ENCODE data around the gene DPF3.

Gene DPF3

DNA sequence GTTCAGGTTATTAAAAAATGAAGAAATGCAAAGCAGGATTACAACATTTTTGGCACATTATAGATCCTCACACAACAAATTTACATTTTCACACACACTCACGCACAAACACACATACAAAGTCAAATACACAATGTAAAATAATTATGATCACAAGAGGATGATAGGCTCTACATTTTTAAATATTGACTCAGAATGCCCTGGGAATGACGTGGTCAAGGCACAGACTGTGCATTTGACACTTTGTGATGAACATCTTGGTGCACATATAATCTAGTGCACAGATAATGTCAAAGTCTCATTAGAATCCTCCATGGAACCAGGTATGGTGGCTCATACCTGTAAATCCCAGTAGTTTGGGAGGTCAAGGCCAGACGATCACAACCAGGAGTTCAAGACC, 49.4 kb downstream of the DPF3 start:
- no peaks in the 10 kb centered on the region for H3K27me3 ChIP-seq (ENCODE audit: control insufficient read depth, low read length)
- no peaks in the 10 kb centered on the region for H3K79me2 ChIP-seq (ENCODE audit: control insufficient read depth, low read length)
- H3K9me2 ChIP-seq (replicated peaks; ENCODE audit: control insufficient read depth, low read length) = no peaks in the 10 kb centered on the region
- no peaks in the 10 kb centered on the region for H3F3A ChIP-seq (ENCODE audit: control insufficient read depth, insufficient read depth)
- no peak for TF ChIP-seq EZH2phosphoT487 (IDR thresholded peaks at IDR 0.05; ENCODE audit: borderline replicate concordance, low read length)
- TF ChIP-seq, protein P1, sequence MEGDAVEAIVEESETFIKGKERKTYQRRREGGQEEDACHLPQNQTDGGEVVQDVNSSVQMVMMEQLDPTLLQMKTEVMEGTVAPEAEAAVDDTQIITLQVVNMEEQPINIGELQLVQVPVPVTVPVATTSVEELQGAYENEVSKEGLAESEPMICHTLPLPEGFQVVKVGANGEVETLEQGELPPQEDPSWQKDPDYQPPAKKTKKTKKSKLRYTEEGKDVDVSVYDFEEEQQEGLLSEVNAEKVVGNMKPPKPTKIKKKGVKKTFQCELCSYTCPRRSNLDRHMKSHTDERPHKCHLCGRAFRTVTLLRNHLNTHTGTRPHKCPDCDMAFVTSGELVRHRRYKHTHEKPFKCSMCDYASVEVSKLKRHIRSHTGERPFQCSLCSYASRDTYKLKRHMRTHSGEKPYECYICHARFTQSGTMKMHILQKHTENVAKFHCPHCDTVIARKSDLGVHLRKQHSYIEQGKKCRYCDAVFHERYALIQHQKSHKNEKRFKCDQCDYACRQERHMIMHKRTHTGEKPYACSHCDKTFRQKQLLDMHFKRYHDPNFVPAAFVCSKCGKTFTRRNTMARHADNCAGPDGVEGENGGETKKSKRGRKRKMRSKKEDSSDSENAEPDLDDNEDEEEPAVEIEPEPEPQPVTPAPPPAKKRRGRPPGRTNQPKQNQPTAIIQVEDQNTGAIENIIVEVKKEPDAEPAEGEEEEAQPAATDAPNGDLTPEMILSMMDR (IDR thresholded peaks at IDR 0.05; ENCODE audit: low read depth, low read length, poor library complexity, severe bottlenecking) = no peak
- H3K4me3 ChIP-seq (ENCODE audit: low read length) = no peak overlapping the region
- H3K4me1 ChIP-seq (ENCODE audit: control insufficient read depth, low read length) = no peaks in the 10 kb centered on the region
- H3K9me3 ChIP-seq (ENCODE audit: control insufficient read depth, insufficient read depth, low read length) = no peaks in the 10 kb centered on the region
- no peak overlapping the region for H3K4me2 ChIP-seq (ENCODE audit: low read length)
- H4K20me1 ChIP-seq (ENCODE audit: control insufficient read depth, insufficient read depth, low read depth, low read length) = no peaks in the 10 kb centered on the region
- no peaks in the 10 kb centered on the region for H3K36me3 ChIP-seq (ENCODE audit: control insufficient read depth, low read length)
- H3K27ac ChIP-seq (ENCODE audit: low read depth, low read length) = no peak overlapping the region

DNA sequence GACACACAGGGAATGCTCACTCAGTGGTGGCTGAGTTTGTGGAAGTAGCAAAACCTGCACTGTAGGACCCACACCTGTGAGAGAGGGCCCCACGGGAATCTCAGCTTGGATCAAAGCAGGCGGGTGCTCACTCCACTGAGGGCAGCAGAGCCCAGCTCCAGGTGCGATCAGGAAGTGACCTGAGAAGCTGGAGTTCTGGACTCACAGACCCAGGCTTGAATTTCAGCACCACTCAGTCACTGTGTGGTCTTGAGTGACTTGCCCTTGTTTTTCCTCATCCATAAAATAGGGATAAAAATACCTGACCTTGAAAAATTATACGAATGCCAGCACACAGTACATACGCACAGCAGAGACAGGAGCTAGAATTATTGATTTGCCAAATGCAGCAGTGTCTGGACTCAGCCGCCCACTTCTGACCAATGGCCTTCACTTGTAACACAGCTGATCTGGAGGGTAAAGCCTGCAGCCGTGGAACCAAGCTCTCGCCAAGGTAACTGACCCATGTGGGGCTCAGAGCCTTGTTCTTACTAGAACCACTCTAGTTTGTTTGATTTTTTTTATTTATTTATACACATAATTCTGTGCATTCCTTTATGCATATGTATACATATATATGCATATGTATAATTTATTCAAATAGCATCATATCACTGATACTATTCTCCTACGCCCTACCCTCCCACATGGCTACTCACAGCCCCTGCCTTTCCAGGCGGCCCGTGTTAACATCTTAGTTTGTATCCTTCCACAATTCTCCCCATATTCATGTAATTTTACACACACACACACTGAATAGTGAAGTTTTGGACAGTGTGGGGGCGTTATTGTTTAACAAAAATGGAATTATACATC, 53.9 kb downstream of the DPF3 start:
- no peaks in the 10 kb centered on the region for H3F3A ChIP-seq (ENCODE audit: control insufficient read depth, insufficient read depth)
- no peak overlapping the region for H3K4me3 ChIP-seq (ENCODE audit: low read length)
- no peaks in the 10 kb centered on the region for H3K9me2 ChIP-seq (replicated peaks; ENCODE audit: control insufficient read depth, low read length)
- no peaks in the 10 kb centered on the region for H4K20me1 ChIP-seq (ENCODE audit: control insufficient read depth, insufficient read depth, low read depth, low read length)
- no peaks in the 10 kb centered on the region for H3K4me1 ChIP-seq (ENCODE audit: control insufficient read depth, low read length)
- no peaks in the 10 kb centered on the region for H3K36me3 ChIP-seq (ENCODE audit: control insufficient read depth, low read length)
- H3K9me3 ChIP-seq (ENCODE audit: control insufficient read depth, insufficient read depth, low read length) = no peaks in the 10 kb centered on the region
- no peaks in the 10 kb centered on the region for H3K79me2 ChIP-seq (ENCODE audit: control insufficient read depth, low read length)
- no peak overlapping the region for H3K4me2 ChIP-seq (ENCODE audit: low read length)
- no peak for TF ChIP-seq EZH2phosphoT487 (IDR thresholded peaks at IDR 0.05; ENCODE audit: borderline replicate concordance, low read length)
- TF ChIP-seq, protein P1 (IDR thresholded peaks at IDR 0.05; ENCODE audit: low read depth, low read length, poor library complexity, severe bottlenecking) = no peak
- H3K27ac ChIP-seq (ENCODE audit: low read depth, low read length) = no peak overlapping the region
- no peaks in the 10 kb centered on the region for H3K27me3 ChIP-seq (ENCODE audit: control insufficient read depth, low read length)

DNA sequence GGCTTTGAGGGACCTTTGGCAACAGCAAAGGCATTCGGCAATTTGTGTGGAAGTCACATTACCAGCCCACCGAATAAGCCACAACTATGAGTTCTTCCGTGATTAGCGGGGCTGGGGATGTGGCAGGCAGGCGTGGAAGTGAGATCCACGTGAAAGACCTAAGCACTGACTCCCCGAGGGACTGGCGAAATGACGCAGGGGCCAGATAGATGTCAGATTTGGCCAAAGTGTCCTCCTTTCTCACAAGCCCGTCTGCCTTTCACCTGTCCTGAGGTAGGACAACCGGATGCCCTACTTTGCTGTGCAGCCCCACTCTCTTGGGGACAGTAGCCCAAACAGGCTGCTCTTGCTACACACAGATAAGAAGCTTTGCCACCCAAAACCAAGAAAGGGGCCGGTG, 54.5 kb downstream of the DPF3 start:
- Histone ChIP-seq H3K79me2 (ENCODE audit: control insufficient read depth, low read length) (no peaks in the 10 kb centered on the region), H3K36me3 (ENCODE audit: control insufficient read depth, low read length) (no peaks in the 10 kb centered on the region), H3K9me2 (replicated peaks; ENCODE audit: control insufficient read depth, low read length) (no peaks in the 10 kb centered on the region), H3K4me3 (ENCODE audit: low read length) (no peak overlapping the region), H3K27me3 (ENCODE audit: control insufficient read depth, low read length) (no peaks in the 10 kb centered on the region), H3K4me1 (ENCODE audit: control insufficient read depth, low read length) (no peaks in the 10 kb centered on the region), H3K4me2 (ENCODE audit: low read length) (no peak overlapping the region), H3F3A (ENCODE audit: control insufficient read depth, insufficient read depth) (no peaks in the 10 kb centered on the region), H3K27ac (ENCODE audit: low read depth, low read length) (no peak overlapping the region), H4K20me1 (ENCODE audit: control insufficient read depth, insufficient read depth, low read depth, low read length) (no peaks in the 10 kb centered on the region), H3K9me3 (ENCODE audit: control insufficient read depth, insufficient read depth, low read length) (no peaks in the 10 kb centered on the region)
- TF ChIP-seq EZH2phosphoT487 (IDR thresholded peaks at IDR 0.05; ENCODE audit: borderline replicate concordance, low read length) = no peak
- TF ChIP-seq, protein P1 (IDR thresholded peaks at IDR 0.05; ENCODE audit: low read depth, low read length, poor library complexity, severe bottlenecking) = no peak
